Ecto neural progenitor cell (in vitro differentiated cells): ENCODE data around the gene CPA5.
"Not testable (repeated sequence)": the region's sequence is repeated elsewhere in the genome, so short reads cannot be mapped to it uniquely, and the experiment has no call there.

ENCODE experiments used
- DNase-seq: peaks from one replicate; pipeline ENCODE4 v3.0.0-alpha.2; 2018; ENCODE audit warnings: low spot score

CPA5 gene

DNA sequence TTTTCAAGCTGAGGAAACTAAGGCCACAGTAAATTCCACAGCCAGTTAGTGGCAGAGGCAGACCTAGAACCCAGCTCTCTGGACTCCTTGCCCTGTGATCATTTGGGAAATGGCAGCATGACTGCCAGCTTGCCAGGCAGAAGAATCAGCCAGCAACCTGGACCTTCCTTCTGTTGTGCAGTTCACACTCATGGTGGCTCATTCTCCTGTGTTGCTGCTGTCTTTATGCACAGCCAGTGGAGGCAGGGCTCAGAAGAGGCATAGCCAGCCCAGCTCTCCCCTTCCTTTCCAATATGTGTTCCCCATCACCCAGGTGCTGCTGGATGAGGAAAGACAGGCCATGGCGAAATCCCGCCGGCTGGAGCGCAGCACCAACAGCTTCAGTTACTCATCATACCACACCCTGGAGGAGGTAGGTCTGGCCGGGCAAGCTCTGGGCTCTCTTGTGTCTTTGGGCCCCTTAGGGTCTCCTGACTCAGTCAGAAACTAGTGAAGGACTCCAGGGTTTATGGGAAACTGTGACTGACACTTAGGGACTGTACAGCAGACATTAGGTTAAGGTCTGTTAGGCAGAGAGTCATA, 14.8 kb downstream of the CPA5 start:
- no peak for DNase-seq

DNA sequence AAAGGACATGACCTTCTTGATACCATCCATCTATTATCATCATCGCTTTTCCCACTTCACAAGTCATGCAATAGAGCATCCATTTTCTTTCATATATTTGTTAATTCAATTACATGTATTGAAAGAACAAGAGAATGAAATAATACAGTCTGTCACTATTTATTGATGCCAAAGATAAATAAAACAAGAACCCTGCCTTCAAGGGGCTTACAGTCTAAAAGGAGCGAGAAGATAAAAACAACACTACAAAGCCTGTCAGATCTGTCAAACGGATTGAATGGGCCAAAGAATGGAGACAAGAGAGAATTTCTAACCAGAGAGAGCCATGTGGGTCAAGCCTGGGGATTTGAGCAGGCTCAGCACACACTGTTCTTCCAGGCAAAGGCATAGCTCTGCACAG, 15.9 kb downstream of the CPA5 start:
- DNase-seq: no peak

DNA sequence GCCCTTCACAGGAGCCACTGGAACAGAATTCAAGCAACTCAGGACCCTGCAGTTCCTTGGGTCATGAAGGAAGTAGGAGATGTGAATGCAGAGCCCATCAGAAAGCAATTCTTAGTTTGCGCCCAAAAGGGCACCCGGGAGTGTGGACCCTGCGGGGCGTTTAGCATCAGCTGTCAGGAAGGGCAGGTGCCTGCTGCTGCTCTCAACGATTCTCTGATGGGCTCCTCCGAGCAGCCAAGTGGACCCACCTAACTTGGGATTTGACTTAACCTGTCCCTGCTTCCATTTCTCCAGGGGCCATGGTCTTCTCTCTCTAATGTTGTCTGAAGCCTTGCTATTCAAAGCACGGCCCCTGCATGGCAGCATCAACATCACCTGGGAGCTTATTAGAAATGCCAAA, 17.1 kb downstream of the CPA5 start:
- DNase-seq: no peak

DNA sequence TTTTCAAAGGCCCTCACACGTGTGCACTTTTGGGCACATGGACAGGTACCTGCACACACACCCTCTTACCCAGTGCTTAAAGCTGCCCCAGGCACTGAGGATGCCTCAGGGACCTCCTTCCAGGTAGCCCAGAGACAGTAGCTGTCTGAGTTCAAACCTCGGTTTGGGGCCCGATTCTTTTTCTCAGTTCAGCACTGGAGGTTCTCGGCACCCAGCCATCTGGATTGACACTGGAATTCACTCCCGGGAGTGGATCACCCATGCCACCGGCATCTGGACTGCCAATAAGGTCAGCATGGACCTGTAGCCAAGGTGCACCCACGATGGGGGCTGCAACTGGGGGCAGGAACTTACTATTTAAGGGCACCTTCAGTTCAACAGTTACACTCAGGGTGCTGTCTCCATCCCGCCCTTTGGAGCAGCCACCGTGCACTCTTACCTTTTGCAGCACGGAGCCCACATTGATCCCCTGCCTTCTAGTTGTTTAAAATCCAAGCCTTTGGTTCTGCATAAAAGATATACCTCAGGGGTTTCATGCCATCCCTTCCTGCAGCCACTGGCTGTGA, 17.7 kb downstream of the CPA5 start:
- no peak for DNase-seq

DNA sequence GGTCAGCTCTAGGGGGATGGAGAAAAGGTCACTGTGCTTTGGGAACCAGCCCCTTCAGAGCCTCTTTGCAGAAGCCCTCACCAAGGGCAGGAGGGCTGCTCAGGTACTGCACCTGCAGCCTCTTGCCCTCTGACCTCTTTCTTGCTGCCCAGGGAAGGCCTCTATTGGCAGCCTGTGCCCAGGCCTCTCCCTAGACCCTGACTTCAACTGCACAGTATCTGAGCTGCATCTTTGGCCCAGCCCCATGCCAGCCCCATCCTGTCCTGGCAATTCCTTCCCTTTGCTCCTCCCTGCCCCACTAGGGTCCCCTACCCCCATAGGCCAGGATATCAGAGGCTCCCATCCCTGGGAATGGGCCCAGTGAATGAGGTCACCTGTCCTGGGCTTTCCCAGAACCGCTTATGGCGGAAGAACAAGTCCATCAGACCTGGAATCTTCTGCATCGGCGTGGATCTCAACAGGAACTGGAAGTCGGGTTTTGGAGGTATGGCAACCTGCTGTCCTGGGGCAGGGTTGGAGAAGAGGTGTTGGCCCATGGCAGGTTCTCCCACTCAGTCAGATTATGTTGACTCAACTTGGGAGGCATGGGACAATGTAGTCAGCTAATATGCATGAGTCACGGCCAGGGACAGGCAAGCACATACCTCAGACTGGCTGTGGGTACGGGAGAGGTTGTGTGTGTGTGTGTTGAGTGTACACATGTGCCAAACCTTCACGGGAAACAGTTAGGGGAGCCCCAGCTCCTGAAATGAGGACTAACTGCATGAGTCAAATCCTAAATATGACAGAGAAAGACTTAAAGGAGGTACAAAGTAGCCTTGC, 18.6 kb downstream of the CPA5 start:
- DNase-seq: no peak

DNA sequence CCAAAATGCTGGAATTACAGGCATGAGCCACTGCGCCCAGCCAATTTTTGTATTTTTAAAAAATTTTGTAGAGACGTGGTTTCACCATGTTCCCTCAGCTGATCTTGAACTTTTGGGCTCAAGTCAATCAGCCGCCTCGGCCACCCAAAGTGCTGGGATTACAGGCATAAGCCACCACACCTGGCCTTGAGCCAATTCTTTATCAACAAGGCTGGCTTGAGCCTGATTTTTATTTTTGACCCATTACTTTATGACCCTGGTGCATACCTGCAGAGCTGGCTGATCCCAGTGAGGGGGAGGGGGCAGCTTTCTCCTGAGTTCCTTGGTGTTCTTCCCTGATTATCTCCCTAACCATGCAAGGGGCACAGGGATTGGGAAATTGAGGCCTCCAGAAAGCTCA, 19.8 kb downstream of the CPA5 start:
- DNase-seq: no peak

DNA sequence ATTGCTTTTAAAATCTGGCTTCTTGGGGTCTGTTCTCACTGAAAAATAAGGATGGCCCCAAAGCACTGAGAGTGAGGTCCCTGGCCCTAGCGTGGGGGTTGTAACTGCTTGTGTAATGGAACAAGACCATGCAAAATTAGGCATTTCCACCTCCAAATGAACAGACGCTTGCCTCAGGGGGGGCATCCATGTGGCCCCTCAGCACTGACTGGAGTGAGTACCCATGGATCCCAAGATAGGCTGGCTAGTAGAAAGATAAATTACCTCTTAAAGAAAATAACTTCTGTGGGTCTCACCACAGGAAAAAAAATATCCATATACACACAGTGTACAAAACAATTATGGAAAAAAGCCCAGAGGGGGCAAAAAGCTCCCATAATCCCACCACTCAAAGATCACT, 20.5 kb downstream of the CPA5 start:
- DNase-seq: no peak

DNA sequence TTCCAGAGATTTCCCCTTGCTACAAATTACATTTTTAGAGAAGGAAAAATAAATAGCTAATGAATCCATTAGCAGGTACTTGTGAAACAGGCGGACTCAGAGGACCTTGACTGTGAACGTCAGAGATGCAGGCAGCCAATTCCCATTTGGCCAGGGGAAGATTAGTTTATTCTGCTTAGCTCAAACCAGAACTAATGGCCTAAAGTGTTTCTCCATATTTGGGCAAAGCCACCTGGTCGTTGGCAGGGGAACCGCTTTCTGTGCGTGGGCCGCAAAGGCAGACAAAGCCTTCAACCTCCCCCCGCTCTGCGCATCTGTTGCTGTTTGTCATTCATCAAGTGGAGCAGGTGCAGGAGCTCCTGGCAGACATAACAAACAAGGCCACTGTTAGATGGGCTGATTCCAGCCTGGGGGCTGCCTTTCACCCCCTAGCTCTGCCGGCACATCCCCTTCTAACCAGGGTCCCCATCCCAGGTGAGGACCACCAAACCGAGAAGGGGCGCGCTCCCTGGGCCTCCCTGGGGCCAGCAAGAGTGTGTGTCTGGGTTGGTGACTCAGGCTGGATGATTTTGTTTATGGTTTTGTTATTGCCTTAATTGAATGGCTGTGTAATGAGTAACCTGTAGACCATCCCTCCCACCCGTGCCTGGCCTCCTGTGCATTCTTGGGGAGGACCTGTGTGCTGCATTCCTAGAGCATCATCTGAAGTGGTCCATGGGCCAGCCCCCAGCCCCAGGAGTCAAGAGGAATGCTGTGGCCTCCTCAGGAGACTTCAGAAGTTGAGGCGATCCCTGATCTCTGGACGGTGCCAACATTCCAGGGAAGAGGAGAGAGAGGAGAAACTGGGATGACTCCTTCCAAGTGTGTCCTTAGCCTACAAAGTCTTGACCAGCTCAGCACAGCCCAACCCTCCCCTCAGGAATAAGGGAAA, 21.2 kb downstream of the CPA5 start:
- DNase-seq: no peak

DNA sequence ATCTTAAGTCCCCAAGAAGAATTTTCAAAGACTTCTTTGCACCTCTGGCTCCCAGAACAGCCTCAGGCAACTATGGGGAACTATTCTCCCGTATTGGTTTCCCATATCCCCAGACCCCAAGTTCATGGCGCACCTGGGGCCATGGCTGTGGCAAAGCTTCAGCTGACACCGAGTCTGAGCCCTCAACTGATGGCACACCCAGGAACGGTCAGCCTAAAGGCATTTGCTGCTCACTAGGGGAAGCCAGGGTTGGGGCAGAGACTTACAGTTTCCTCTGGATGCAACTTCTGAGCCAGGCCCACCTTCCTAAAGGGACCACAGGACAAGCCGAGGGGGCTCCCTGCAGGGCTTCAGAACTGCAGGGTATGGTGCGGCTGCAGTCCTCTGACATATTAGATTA, 21.9 kb downstream of the CPA5 start:
- DNase-seq: no peak

DNA sequence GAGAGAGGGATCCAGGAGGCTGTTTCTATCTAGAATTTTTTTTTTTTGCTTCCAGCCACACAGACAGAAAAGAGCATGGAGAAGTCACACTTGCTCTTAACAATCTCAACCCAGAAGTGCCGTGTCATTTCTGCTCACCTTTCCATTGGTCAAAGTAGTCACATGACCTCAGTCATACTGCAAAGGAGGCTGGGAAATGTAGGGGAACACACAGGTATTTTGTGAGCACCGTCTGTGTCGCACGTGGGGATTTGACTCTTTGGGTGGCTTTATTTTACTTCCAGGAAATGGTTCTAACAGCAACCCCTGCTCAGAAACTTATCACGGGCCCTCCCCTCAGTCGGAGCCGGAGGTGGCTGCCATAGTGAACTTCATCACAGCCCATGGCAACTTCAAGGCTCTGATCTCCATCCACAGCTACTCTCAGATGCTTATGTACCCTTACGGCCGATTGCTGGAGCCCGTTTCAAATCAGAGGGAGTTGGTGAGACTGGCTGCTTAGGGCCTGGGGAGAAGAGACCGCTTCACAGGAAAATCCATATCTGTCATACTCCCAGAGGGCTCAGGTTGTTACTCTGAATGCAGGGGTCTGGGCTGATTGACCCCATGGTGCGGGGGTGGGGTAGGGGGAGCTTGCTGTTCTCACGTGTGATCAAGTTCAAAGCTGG, 22.6 kb downstream of the CPA5 start:
- DNase-seq: no peak

DNA sequence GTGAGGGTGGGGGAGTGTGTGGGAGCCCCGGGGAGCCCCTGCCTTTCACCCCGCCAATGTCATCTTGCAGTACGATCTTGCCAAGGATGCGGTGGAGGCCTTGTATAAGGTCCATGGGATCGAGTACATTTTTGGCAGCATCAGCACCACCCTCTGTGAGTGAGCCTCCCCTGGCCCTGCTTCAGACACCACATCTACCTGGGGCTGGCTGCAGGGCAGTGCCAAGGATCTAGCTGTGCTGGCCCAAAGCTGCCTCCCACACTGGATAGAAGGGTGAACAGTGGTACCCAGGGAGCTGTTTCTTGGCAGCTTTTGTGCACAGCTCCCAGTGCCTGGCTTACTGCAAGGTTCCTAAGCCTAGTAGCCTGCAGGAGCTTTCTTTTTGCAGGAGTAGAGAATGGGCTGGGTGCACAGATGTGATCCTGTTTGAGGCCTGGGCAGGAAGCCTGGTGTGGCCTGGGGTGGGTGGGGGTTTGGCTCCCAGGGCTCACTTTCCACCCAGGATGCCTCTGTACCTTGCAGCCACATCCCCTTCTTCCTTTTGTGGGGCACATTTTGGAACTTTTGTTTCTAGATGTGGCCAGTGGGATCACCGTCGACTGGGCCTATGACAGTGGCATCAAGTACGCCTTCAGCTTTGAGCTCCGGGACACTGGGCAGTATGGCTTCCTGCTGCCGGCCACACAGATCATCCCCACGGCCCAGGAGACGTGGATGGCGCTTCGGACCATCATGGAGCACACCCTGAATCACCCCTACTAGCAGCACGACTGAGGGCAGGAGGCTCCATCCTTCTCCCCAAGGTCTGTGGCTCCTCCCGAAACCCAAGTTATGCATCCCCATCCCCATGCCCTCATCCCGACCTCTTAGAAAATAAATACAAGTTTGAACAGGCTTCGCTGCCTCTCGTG, 23.5 kb downstream of the CPA5 start:
- no peak for DNase-seq

DNA sequence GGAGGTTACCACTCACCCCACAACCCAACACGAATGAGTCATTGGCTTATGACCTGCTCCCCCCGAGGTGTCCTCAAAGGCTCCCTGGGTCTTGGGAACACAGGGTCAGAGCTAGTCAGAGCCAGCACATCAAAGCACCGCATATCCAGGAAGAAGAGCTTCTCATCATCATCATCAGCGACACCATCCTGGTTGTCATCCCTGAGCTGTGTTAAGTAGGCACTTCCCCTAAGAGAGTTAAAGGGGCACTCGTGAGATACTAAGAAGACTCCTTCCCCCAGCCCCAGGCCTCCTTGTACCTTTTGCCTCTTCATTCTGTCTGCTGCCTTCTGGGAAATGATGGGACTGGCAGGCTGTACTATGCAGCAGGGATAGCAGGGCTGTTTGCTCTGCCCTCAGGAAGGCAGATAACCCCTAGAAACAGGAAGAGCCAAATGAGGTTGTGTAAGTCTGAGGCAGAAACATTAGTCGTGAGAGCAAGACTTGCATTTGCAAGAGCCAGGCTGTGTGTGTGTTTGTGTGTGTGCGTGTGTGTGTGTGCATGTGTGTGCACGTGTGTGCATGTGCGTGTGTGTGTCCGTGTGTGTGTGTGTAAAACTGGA, 24.6 kb downstream of the CPA5 start:
- no peak for DNase-seq

DNA sequence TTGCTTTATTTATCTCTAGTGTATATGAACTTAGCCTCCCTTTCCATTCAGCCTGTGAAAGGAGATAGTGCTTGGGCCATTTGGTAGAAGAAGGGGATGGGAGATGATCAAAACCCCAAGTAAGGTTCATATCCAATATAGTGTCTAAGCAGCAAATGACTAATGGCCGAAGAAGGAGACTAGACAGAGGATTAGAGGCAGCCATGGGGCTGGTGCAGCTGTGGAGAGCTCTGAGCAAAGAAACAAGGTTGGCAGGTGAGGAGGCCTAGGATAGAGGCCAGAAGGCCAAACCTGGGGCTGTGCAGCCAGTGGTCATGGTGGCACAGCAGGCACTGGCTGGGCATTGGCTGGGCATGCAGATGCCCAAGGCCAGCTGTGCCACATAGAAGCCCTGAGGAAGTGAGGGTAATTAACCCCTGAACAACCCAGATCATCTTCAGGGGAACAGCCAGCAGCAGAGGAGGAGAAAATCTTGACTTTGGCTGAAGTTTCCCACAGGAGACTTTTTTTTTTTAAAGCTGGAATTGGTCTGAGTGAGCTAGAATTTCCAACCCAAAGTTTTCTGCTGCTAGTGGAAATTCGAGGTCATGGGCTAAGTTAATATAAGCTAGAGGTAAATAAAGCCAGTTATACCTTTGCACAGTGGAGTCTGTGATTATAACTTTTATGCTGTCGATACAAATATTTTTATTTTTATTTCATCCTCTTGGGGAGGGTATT, 25.4 kb downstream of the CPA5 start:
- no peak for DNase-seq

DNA sequence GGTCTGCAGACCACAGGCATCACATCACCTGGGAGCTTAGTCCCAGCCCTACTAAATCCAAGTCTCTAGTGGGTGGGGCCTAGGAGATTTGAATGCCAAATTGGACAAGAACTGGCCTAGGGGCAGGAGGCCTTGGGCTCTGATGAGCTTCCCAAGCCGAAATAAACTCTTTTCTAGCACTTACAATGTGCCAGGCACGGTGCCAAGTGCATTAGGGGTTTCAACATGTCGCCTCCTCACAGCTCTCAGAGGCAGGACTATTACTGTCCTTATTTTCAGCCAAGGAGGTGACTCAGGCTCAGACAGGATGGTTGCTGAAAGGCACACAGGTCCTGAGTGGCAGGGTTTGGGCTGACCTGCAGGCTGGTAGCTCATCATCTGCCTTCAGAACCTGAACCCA, 26.4 kb downstream of the CPA5 start:
- no peak for DNase-seq

DNA sequence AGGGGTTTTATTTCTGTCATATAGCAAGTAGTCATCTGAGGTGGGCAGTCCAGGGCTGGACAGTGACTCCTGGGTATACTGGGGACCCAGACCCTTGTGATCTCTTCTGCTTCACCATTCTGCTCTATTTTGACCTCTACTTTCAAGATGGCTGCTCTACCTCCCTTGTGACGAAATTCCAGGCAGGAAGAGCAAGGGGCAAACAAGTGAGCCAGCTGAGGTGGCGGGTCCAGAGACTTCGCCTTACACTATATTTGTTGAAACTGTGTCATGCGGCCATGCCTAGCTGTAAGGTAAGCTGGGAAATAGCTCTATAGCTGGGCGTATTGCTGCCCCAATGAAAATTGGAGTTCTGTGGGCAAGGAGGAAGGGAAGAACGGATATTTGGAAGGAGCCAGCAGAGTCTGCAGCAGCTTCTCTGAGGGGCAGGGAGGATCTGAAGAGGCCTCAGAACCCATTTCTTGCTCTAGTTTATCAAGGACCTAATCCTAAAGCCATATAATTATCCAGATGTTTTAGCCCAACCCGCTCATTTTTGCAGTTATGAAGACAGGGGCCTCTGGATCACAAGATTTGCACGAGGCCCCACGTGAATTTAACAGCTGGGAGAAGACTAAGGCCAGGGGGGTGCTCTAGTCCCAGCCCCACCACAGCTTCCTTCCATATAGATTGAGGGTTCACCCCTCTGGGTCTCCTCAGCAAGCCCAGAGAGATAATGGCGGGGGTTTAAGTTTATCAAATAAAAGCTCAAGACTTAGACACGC, 28.0 kb downstream of the CPA5 start:
- DNase-seq: no peak

DNA sequence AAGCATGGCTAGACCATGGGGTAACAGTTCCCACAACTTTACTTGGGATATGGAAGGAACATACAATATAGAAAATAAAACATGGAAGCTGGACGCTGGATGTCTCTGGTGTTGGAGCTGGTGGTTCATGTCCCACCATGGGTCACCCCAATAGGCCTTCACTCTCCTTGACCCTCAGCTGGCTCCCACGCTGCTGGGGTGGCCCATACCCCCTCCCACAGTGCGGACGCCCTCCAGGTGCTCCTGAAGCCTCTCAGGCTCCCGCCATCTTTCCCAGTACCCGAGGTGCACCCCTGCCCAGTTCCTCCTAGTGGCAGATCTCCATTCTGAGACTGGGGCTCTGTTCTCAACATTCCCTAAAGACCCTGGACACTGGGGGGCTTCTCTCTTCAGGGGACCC, 29.9 kb downstream of the CPA5 start:
- DNase-seq: no peak

DNA sequence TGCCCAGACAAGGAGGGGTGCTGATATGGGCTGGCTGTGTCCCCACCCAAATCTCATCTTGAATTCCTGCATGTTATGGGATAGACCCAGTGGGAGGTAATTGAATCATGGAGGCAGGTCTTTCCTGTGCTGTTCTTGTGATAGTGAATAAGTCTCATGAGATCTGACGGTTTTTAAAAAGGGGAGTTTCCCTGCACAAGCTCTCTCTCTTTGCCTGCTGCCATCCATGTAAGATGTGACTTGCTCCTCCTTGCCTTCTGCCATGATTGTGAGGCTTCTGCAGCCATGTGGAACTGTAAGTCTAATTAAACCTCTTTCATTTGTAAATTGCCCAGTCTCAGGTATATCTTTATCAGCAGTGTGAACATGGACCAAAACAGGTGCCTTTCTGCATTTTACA, 31.8 kb downstream of the CPA5 start:
- DNase-seq: not testable (repeated sequence)

DNA sequence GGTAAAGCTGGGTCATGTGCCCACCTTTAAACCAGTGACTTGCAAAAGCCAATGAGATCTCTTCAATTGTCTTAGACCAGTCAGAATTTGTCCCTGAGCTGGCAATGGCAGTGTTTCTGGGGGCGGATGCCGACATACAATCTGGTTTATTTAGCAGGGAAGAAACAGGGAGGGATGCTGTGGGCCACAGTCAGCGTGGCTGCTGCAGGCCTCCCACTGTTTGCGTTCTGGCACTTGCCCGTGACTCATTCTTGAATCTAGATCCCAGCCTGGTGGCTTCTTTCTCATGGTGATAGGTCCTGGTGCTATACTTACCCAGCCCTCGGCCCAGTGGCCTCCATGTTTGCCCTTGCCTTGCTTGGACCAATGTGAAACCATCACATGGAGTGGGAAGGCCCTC, 32.6 kb downstream of the CPA5 start:
- no peak for DNase-seq

DNA sequence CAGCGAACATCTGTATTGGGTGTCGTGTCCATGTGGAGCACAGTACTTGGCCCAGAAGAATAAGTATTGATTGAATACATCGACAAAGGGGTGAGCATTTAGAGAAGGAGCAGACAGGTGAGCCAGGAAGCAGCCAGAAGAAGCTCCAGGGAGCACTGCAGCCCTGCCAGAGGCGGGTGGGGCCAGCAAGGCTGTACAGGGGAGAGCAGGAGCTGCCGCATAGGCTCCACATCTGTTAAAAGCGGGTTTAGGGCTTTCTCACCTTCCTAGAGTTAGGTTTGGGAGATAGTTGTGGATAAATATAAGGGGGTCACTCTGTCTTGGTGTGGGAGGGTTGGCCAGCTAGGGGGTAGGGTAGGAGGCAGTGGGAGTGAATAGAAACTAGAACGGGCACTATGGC, 34.4 kb downstream of the CPA5 start:
- DNase-seq: no peak
